Right ventricle myocardium superior (tissue), 1 donor: ENCODE results near the gene JAML. TPM values are rescaled to one million over a fixed set of nuclear protein-coding genes. Genes with fewer than 3 reads are reported as not detected.
"Not testable (repeated sequence)": the region's sequence is repeated elsewhere in the genome, so short reads cannot be mapped to it uniquely, and the experiment has no call there.

Experiments
- ATAC-seq: fragments of 200-7000 bp; cut with Tn5 transposase; one replicate; pipeline ENCODE4 v1.9.1; 2020; ENCODE audit warnings: mild to moderate bottlenecking; ENCODE audit not compliant: poor library complexity
- DNase-seq: peaks from one replicate; pipeline ENCODE4 v3.0.0-alpha.2; 2020
- intact Hi-C: fragments of 100-400 bp; cut with DNase I; formaldehyde crosslinking; loops from one replicate; pipeline ENCODE4 v1.11.2; 2022
- total RNA-seq: library from RNA; stranded (reverse); fragmentation: NEBNext Ultra II Directional; extraction: Animal tissue kit (Norgen Biotek cat#: 25700); gene quantifications from one replicate; pipeline ENCODE4 v1.2.1, GENCODE V29; 2021
- donor health status: DM: no; HTN: yes; CAD: no; lungs with severe emphysema.

JAML gene
- total RNA-seq, 1 donor from 2014 or later: 2.7 TPM

DNA sequence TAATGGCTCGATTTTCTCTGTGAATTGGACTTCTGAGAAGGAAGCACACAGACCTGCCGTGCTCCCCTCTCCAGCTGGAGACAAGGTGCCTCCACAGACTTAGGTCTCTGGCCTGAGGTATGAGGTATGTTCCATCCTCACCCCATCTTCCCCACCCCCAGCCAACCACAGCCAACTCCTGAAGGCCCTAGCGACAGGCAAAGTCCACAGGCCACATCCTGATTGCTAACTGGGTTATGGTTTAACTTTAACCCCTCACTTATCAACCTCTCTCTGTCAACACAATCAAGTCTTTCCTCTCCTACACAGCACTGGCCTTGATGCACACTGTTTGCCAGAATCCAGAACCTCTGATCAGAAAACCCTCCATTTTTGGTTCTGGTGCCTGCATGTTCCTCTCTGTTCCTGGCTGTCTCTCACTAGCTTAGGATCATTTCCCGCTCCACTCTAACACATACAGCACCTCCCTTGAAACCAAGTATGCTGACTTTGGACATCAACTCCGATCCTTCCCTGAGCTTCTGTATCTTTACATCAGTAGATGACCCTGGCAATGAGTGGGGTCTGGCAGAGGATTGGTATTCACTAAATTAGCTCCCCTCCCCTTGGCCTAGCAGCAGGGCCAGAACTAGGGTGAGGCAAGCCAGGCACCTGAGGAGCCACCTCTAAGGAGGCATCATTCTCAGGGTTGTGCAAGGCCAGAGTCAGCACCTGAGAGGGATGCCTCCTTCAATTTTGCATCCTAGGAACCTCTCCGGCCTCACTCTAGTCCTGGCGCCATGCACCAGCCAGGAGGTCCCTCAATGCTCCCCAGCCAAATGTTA lies 22.0 kb downstream of the JAML start:
- no peak for ATAC-seq
- intact Hi-C loops: loop anchor here (5.0 kb wide), 1 partner anchor 84 kb away; no protein-coding TSS in a partner anchor
- no peak for DNase-seq

DNA sequence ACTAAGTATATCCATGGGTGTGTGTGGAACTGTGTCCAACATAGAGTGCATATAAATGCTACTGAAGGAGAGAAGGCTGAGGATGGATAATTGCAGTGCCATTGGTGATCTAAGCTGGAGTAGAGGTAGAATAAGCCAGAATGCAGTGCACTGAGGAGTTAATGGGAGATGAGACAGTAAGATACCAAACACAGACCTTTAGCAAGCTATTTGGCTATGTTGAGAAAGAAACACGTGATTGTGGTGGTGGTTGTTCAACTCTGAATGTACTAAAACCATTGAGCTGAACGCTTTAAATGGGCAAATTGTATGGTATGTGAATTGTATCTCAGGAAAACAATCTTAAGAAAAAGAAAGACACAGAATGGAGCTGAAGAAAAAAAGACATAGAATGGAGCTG lies 22.8 kb downstream of the JAML start:
- DNase-seq (no peak), ATAC-seq (no peak)
- intact Hi-C loops: loop anchor here (5.0 kb wide), 1 partner anchor 85 kb away; no protein-coding TSS in a partner anchor

DNA sequence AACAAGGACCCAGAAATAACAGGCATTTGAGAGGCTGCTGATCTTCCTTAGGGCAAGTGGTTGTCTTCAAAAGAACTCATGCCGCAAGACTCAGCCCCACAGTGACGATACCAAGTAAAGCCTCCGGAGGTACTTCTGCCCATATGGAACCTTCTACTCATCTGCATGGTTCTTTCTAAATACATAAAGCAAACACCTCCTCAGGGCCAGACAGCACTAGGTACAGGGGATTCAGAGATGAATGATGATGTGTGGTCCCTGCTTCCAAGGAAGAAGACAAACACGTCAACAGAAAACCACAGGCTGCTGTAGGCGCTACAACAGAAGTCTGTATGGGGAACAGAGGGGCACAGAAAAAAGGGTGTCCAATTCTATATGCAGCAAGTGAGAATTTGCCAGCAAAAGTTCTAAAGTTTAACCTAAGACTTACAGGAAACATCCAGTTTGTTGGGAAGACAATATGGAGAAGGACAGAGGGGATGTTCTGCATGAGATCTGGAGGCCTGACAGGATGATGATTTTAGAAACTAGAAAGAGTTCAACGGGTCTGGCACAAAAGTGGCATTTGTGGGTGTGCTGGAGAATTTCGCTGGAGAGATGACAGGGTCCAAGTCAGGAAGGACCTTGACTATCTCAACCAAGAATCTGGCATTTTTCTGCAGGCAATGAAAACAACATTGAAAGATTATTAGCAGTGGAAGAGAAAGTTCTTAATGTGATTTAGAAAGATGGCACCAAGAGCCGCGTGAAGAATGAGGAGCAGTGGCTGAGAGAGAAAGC lies 23.7 kb downstream of the JAML start:
- ATAC-seq (no peak), DNase-seq (no peak)
- intact Hi-C loops: loop anchor here (5.0 kb wide), 1 partner anchor 86 kb away; no protein-coding TSS in a partner anchor

DNA sequence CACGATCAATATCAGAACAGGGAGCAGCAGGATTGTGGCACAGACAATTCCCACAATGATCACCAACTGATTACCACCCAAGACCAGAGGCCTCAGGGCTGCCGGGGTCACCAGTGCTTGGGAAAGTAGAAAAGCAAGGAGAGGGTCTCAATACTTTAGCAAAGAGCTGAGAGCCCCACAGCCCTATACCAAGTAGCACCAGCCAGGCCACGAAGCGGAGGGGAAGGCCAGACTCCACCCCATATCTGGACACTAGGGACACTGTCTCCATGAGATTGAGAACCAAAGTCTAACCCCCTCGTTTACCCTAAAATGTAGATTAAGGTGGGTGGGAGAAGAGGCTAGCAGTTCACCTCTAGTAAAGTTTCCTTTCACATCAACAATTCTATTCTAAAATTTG lies 24.3 kb downstream of the JAML start:
- no peak for DNase-seq
- intact Hi-C loops: loop anchor here (5.0 kb wide), 1 partner anchor 87 kb away; no protein-coding TSS in a partner anchor
- no peak for ATAC-seq

DNA sequence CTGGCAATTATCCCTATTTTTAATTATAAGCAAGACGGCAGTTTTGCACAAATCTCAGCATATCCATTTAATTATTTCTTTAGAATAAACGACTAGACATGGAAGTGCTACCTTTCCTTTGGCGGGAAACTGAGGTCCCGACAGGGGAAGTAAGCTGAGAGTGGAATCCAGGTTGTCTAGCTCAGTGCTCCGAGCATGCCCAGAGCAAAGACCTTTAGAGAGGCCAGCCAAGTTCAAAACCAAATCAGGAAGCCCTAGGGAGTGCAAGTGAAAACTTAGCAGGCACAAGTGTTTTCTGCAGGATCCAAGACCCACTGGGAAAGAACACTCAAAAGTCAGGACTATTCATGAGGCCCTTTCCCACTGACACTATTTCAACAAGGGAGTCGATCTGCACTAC lies 25.7 kb downstream of the JAML start:
- DNase-seq (no peak), ATAC-seq (no peak)
- intact Hi-C loops: loop anchor here (5.0 kb wide), 1 partner anchor 153 kb away; no protein-coding TSS in a partner anchor

DNA sequence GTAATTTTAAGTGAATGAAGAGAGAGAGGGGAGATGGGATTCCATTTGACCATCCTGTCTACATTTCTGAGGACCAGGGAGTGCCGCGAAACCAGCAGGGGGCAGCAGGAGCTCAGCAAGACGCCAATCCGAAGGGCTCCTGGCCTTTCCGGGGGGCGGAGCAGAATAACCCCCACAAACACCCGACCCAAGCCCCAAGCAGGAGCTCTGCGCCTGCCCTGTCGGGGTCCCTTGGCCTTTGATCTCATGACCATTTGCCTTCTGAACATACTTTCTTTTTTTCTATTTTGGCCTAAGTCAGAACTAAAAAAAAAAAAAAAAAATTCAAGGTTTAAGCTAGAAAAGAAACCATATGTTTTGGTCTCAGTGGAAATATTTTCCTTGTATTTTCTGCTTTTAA lies 26.4 kb downstream of the JAML start:
- intact Hi-C loops: loop anchor here (5.0 kb wide), 1 partner anchor 154 kb away; no protein-coding TSS in a partner anchor
- ATAC-seq (peak; percentile 66), DNase-seq (peak; percentile 90)

DNA sequence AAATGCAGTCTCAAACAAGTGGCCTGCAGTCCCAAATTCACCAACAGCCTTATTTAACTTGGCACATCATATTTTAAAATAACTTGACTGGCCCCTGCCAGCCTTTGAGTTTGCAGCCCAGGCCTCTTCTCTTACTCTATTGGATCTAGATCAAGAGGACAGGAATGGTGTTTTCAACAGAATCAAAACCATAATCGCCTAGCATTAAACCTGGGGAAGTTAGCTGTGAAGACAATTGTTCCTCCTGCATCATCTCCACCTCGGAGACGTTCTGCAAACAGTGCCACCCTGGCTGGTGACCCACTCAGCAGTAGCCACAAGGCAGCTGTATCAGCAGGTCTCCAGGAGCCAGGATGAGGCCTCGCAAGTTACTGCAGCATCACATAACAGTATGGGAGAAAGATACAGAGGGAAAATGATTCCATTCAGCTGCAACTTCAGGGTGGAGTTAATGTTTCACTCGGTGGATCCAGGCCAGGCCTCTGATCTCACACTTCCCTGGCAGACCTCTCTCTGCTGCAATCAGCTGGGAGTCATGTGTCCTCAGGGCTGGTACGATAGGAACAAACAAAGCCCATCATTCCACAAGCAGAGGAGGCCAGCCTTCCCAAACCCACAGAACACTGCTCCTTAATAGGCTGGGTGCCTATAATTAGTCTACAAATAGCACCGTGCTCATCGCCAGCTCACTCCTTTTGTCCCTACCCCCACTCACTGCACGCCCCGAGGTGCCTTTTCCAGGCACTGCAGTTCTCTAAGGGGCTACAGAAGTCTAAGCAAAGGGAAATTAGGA lies 29.8 kb downstream of the JAML start:
- intact Hi-C loops: loop anchor here (5.0 kb wide), 1 partner anchor 157 kb away; no protein-coding TSS in a partner anchor
- ATAC-seq: peak; percentile 95
- peak; percentile 86 for DNase-seq

DNA sequence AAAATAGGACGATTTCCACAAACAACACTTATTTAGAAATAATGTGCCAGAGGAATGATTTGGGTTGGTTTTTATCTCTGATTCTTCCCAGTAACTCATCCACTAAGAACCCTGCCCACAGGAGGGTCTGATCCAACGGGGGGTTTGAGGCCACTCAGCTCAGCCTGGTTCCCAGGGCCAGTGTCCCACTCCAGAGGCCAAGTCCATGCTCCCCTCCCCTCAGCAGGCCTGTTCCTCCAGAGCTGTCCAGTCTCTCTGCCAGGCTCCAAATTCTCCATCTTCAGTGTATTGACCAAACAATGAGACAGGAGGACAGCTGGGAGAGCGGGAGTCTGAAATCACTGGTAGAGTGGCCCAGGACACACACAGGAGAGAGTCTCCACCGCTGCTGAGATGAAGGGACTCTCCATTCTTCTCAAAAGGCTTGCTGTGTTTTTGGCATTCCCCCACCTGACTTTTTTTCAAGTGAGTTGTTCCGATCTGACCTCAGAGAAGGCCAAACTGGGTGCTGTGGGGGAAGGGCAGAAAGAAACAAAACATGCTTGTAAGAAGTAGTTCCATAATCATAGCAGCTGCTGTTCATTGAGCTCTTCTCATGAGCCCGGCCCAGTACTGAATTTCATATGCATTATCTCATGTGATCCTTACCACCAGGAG lies 30.8 kb downstream of the JAML start:
- intact Hi-C loops: no loop called here
- ATAC-seq (peak; percentile 3), DNase-seq (no peak)

DNA sequence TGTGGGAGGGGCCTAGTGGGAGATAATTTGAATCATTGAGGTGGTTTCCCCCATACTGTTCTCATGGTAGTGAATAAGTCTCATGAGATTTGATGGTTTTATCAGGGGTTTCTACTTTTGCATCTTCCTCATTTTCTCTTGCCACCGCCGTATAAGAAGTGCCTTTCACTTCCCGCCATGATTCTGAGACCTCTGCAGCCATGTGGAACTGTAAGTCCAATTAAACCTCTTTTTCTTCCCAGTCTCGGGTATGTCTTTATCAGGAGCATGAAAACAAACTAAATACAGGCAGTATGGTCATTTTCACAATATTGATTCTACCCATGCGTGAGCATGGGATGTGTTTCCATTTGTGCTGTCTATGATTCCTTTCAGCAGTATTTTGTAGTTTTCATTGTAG lies 32.0 kb downstream of the JAML start:
- intact Hi-C loops, ATAC-seq, DNase-seq: not testable (repeated sequence)

DNA sequence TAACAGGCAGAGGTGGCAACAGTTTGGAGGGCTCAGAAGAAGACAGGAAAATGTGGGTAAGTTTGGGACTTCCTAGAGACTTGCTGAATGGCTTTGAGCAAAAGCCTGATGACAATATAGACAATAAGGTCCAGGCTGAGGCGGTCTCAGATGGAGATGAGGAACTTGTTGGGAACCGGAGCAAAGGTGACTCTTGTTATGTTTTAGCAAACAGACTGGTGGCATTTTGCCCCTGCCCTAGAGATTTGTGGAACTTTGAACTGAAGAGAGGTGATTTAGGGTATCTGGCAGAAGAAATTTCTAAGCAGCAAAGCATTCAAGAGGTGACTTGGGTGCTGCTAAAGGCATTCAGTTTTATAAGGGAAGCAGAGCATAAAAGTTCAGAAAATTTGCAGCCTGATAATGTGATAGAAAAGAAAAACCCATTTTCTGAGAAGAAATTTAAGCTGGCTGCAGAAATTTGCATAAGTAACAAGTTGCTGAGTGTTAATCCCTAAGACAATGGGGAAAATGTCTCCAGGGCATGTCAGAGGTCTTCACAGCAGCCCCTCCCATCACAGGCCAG lies 33.8 kb downstream of the JAML start:
- intact Hi-C loops, ATAC-seq, DNase-seq: not testable (repeated sequence)

DNA sequence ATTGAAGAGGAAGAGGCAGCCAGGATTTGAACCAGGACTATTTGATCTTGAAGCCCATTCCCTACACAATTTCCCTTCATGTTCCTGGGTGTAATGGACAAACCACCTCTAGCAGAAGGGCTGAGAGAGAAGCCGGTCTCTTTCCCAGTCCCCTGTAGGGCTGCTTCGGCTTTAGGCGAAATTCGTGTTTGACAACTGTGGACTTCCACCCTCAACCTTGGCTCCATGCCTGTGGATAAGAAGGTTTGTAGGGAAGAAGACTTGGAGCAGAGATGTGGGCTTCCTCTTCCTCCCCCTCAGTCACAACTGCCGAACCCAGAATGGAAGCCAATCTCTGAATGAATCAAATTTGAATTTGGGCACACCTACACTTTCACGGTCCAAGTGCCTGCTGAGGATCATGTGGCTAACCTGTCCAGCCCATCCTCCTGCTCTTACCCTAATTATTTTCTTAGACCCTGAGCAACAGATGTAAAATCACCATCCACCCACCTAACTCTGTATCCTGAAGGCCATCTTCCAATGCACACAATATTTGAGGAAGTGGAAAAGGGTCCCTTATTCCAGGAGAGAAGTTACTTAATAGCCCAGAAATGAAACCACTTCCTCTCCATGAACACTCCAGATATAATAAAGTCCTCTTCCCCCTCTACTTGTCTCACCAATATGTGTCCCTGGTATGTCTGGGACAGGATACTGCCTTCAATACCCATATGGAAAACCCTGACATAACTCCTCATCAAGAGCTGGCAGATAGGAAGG lies 38.3 kb downstream of the JAML start:
- DNase-seq: no peak
- intact Hi-C loops: no loop called here
- ATAC-seq: peak; percentile 31

DNA sequence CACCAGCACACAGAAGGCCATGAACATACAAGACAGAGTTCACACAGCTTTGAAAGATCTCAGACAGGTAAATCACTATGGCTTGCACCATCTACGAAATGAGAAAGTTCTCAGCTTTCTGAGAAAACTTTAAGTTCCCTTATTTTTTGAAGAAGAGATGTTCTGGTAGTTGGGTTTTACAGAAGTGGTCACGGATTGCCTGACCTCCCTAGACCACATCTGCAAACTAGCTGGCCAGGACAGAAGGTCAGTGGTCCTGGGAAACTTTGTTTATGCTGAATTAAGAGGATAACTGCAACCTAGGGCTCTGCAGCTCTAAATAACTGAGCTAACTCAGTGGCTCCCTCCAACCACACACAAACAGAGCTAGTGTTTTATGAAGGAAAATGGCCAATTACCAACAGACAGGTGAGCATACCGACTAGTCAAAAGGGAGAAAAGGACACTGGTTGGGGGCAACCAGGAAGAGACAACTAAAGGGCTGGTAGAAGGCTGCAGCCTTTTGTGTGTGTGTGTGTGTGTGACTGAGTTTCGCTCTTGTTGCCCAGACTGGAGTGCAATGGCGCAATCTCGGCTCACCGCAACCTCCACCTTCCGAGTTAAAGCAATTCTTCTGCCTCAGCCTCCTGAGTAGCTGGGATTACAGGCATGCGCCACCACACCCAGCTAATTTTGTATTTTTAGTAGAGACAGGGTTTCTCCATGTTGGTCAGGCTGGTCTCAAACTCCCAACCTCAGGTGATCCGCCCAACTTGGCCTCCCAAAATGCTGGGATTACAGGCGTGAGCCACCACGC lies 39.8 kb downstream of the JAML start:
- ATAC-seq (no peak), DNase-seq (peak; percentile 55)
- intact Hi-C loops: no loop called here

DNA sequence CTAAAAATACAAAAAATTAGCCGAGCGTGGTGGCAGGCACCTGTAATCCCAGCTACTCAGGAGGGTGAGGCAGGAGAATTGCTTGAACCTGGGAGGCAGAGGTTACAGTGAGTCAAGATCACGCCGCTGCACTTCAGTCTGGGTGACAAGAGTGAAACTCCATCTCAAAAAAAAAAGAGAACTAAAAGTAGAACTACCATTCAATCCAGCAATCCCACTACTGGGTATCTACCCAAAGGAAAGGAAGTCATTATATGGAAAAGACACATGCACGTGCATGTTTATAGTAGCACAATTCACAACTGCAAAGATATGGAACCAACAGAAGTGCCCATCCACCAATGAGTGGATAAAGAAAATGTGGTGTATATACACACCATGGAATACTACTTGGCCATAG lies 41.1 kb downstream of the JAML start:
- intact Hi-C loops, DNase-seq, ATAC-seq: not testable (repeated sequence)

DNA sequence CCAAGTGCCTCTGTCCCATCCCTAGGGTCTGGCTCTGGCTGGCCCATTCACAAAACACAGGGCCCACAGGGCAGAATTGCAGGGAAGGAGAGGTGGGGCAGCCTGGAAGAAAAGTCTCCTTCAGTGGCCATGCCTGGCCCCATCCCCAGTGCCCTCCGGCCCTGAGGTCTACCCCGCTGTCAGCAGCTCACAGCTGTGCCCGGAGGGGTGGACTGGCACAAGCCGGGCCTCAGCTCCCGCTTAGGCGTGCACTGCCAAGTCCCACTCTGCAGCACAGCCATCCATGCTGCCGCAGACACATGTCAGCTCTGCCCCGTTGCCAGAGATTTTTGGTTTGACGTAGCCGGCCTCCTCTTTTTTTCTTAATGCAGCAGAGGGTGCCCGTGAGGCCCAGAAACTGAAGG lies 44.5 kb downstream of the JAML start:
- DNase-seq: peak; percentile 91
- intact Hi-C loops: no loop called here
- peak; percentile 96 for ATAC-seq

DNA sequence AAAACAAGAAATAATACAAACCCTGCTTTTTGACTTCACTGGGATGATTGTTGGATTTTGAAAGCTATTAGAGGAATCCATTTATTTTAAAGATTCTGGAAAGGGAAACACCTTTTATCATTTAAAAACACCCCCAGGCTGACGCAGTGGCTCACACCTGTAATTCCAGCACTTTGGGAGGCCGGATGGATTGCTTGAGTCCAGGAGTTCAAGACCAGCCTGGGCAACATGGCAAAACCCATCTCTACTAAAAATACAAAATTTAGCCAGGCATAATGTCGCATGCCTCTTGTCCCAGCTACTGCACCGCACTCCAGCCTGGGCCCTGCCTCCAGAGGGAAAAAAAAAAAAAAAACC lies 48.1 kb downstream of the JAML start:
- ATAC-seq (no peak), DNase-seq (no peak)
- intact Hi-C loops: no loop called here

DNA sequence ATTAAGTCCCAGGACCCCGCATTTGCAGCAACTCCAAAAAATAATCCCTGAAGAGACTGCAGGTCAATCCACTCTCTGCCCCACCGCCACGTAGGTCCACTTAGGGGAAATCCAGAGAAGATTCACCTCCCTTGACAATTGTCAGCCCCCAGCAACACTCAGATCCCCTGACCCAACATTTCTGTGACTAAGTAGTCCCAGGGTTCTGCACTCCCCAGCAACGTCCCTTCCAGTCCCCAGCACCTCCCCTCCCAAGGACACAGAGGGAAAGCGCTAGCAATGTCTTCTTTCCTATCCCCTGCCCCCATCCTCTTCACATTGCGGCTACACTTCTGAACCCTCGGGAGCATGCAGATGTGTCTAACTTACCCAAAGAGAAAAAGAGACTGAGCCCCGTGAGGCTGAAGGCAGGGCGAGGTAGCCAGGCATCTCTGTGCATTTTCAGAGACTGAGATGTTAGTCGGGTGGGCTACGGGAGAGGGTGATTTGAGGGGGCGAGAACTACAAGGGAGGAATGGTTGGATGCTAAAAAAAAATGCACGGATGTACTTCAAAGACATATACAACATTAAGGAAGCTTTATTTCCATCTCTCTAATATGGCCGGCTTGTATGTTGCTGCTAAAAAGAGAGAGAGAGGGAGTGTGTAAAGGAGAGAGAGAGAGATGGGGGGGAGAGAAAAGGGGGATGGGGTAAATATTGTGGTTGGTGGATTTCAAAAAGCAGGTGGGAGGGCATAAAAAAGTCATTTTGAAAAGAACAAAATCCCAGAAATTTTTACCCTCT lies 48.6 kb downstream of the JAML start, which contains the start of gene SCN2B:
Gene SCN2B, minus strand, starts transcription at position 647 of the 785 bp plus-strand sequence. Its CDS starts 208 bp downstream, at position 439.
- peak; percentile 57 for ATAC-seq
- no peak for DNase-seq
- intact Hi-C loops: no loop called here
